Upper lobe of left lung (tissue), 4 donors: ENCODE measurements around the gene RAPGEFL1.

Experiments
- EP300 ChIP-seq, 4 donors: sonication (generic); formaldehyde crosslinking; IDR thresholded peaks; one replicate each; pipeline ENCODE4 v1.5.1; 2017; ENCODE audit warnings: antibody characterized with exemption in 4 of 4, control low read depth in 2 of 4
- POLR2A ChIP-seq, 4 donors: fragments of 450-650 bp; IDR thresholded peaks; one replicate each; pipeline ENCODE4 v1.5.1; 2016 to 2017; ENCODE audit warnings: antibody characterized with exemption in 4 of 4, mild to moderate bottlenecking in 2 of 4

DNA sequence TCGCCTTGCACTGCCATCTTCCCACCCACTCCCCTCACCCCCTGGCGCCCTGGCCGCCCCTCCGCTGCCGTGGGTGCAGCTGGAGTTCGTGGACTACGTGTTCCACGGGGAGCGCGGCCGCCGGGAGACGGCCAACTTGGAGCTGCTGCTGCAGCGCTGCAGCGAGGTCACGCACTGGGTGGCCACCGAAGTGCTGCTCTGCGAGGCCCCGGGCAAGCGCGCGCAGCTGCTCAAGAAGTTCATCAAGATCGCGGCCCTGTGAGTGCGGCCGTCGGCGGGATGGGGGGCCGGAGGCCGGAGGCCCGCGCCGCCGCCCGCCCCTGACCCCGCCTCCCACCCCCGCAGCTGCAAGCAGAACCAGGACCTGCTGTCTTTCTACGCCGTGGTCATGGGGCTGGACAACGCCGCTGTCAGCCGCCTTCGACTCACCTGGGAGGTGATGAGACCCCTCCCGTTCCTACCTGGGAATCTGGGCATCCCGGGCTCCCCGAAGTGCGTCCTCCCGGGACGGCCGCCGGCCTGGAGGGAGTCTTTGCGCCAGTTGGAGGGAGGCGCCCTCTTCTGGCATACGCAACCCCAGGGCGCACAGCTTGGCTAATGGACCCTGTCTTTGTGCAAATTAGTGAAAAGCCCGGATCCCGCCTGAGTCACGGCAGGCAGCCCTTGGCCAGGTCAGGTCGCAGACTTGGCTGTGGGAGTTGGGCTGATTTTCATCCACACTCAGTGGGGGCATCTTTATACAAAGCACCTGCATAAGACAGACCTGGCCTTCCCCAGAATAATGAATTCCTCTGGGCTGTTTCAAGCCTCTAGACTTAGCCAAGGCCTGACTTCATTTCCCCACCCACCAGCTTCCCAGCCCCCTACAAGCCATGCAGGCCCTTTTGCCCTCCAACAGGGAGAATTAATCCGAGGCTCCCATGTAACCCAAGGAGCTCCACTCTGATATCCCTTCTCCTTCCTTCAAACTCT is 14.3 kb downstream of the RAPGEFL1 start:
- no peak for TF ChIP-seq EP300 (IDR thresholded peaks at IDR 0.05)
- TF ChIP-seq POLR2A (IDR thresholded peaks at IDR 0.05): no peak
